Stimulated activated CD8-positive, alpha-beta memory T cell treated with anti-CD3 and anti-CD28 coated beads, Interleukin-7, amount 100 ng/mL, for 24 hours (primary cell): Measurements from ENCODE around the gene BIK.

ENCODE experiments used
- DNase-seq: peaks from one replicate; pipeline ENCODE4 v3.0.0-alpha.2; 2020; ENCODE audit warnings: low read depth

The BIK gene

DNA sequence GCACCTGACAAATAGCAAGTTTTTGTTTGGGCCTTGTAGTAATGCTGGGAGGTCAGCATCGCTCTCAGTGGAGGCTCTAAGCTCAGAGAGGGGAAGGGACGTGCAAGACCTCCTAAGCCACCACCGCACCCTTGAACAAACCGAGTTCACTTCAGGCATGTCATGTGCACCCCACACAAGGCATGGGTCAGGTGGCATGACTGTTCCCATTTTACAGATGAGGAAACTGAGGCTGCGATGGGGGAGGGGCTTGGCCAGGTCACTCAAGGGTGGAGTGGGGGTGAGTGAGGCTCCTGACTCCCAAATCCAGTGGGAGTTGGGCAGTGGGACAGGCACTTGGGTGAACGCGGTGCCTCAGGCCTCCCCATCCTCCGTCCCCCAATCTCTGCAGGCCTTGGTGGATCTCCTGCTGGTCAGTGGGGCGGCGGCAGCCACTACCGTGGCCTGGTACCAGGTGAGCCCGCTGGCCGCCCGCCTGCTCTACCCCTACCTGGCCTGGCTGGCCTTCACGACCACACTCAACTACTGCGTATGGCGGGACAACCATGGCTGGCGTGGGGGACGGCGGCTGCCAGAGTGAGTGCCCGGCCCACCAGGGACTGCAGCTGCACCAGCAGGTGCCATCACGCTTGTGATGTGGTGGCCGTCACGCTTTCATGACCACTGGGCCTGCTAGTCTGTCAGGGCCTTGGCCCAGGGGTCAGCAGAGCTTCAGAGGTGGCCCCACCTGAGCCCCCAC, 52.0 kb downstream of the BIK start:
- no peak for DNase-seq

DNA sequence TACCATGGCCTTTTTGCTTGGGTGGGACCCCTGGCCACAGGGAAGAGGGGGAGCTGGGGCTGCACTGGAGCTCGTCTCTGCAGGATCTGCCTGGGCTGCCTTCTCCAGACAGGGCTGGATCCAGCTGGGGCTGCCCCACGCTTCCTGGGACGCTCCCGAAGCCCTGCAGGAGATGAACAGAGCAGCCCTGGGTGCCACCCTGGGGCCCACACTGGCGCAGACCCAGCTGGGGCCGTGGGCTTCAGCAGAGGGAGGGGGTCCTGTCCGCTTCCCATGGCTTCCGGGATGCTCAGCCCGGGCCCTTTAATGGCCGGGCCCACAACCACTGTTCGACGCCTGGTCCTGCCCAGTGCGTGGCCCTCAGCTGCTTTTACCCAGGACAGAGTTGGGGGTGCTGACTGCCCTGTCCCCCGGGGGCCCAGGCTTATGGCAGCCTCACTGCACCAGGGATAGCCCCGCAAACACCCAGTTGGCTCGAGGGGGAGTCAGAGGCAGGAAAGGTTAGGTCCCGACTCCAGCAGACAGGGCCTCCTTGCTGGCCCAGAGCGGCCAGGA, 52.8 kb downstream of the BIK start:
- DNase-seq: no peak

DNA sequence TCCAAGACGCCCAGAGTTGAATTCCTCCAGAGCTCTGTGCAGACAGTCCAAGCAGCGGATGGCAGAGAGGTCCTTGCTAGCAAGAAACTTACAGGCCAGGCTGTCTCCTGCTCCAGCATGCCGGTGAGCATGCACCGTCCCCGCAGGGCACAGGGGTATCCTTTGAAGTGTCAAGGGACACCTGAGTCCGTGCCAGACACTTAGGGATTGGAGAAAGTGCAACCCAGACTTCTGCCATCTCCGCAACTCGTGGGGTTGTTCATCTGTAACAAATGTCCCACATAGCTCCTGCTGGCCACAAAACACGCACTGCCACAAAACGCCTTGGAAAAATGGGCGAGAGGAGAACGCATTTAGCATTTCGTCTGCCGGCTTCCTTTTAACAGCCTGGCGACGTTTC, 54.1 kb downstream of the BIK start:
- no peak for DNase-seq

DNA sequence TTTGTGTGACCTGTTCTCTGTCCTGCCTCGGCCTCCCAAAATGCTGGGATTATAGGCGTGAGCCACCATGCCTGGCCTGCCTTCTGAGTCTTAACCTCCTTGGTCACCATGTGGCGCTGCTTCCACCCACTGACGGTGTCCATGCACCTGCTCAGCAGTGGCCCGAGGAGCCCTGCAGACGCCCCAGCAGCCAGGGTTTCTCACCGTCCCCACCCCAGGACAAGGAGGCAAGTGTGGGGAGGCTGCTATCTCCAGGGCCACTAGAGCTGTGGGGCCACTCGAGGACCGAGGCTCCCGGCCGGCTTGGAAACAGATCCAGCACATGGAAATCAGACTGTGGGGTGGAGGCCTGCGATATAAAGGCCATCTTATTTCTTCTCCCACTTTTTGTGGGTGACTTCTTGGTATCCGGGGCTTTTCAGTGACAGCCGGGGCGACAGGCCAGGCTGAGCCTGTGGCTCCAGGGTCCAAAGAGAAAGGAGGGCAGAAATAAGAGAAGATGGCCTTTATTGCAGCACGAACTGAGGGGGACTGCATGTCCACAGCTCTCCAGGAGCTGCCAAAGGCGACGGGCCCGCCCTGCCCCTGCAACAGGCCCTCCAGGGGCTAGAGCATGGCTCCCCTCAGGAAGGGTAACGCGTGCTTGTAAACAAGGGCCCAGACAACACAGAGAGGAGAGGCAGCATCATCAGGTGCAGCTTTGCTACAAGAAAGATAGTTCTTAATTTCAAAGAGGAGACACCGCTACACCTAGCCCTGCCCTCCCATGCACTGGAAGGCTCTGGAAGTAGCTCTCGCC, 55.8 kb downstream of the BIK start:
- no peak for DNase-seq

DNA sequence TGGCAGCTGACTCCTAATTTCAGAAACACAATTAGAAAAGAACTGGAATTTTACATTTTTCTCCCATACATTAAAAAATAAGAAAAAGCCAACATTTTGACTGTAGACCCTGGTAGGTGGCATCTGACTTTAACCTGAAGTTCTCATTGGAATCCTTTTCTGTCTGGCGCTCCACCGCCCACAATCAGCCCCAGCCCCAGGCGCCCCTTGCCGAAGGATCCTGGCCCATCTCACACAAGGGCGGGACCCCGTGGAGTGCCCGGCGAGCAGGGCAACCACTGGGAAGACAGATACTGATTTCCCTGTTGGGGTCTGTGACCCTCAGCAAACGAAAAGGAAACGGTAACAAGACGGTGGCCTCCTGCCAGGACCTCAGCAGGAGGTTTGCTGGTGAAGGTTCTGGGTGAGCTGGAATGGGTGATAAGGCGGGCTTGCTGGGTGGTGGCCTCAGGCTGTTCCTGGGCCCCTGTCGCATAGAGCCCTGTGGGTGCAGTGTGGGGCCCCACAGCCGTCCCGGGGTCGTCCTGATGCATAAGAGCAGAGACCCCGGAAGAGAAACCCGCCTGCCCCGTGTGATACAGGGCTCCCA, 56.5 kb downstream of the BIK start:
- DNase-seq: no peak

DNA sequence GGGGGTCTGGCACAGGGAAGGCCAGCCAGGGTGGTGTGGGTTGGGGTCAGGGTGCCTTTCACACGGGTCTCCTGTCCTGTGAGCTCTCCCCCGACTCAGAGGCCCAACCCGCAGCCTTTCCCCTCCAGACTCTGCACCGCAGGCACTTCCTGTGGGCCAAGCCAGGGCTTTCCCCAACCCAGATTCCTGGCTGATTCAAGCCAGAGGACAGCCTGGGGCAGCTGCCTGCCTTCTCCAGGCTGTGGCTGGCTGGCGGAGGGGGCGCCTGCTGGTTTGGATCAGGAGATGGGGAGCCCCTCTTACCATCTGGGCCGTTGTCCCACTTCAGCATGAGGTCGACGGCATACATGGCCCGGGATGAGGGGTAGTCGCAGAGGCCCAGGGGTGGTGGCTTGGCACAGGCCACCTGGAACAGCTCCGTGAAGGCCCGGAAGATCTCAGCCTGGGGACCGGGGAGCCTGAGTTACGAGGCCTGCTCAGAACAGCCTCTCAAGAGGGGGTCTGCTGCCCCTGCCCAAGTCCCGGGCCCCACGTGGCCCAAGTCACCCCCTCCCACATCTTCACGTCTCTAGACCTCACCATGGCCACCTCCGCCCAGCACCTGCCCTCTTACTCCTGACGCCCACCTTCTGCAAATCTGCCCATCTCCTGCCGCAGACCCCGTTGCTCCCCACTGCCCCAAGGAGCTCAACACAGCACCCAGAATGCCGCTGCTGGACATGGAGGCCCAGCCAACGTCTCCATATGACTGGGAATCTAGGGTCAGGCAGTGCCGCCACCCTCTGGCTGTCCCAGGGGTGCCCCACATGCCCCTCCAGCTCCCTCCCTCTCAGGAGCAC, 58.1 kb downstream of the BIK start:
- no peak for DNase-seq

DNA sequence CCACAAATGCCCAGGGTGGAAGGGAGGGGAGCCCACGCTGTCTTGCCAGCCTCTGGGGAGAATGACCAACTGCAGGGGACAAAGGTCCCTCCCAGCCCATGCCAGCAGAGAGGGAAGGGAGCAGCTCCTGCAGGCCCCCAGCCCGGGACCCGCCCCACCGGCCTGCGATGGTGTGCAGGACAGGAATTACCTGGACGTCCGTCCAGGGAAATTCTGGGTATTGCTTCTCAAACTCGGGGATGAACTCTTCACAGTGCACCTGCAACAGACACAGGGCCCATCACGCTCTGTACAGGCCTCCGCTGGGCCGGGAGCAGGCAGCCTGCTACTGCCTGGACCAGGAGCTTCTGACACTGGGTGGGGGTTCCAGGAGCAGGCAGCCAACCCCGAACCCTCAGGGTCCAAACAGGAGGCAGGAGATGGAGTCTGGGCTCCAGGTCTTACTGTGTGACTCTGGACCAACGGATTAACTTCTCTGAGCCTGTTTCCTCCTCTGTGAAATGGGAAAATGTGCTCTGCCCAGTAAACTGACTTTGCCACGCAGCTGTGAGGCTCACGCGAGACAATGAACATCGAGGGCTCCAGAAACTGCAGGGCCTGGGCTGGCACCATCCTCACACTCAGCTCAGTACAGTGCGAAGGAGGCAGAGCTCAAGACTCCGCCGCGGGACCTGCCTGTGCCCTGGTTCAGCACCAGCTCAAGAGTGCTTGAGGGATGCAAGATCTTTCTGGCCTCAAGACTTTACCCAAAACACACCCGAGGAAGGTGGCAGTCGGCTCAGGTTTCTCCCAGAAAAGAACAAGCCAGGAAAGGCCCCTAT, 59.0 kb downstream of the BIK start:
- DNase-seq: no peak

DNA sequence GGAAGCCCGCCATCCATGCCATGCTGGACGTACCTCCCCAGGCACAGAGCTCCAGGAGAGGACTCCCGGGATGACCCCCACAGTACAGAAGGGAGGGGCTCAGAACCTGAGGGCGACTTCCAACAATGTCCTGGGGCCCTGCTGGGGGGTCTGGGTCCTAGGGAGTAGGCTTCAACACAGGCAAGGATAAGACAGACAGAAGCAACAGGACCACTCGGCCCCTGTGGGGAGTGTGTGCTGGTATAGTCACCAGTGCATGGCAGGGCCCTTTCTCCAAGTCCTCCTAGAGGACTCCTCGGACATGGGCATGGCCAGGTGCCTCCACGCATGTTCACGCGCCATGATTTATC, 59.6 kb downstream of the BIK start:
- no peak for DNase-seq

DNA sequence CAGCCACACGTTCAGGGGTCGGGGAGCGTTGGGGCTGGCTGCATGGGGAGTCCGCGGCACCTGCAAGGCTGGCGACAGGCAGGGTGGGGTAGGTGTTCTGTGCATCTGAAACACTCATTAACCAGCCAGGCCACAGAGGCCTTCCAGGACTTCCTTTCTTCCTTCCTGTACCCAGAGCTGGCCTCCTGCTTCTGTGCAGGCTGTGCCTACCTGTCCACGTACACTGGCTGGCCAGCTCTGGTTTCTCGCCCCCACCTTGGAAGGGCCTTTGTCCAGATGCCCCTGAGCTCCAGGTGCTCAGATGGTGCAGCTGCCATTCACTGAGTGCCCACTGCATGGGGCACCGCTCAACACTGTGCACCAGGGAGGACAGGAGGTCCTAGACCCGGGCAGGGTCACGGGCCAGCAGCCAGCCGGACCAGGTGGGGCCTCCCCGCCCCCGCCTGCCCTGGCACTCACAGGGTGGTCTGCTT, 60.5 kb downstream of the BIK start:
- no peak for DNase-seq

DNA sequence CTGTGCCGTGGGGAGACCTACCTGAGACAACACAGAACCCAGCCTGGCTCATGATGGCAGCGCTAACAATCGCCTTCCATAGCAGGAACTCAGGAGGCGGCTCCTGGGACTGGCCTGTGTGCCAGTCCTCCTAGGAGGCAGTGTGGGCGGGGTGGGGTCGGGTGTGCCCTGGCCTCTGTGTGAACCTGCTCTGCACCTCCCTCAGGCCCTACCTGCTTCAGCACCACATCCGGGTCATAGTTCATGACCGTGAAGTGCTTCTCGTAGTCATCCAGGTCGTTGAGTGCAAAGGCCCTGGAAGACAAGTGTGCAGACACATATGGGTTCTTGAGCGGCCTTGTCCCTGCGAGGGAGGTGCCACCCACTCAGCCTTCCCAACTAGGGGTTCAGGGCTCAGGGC, 61.1 kb downstream of the BIK start:
- DNase-seq: no peak

DNA sequence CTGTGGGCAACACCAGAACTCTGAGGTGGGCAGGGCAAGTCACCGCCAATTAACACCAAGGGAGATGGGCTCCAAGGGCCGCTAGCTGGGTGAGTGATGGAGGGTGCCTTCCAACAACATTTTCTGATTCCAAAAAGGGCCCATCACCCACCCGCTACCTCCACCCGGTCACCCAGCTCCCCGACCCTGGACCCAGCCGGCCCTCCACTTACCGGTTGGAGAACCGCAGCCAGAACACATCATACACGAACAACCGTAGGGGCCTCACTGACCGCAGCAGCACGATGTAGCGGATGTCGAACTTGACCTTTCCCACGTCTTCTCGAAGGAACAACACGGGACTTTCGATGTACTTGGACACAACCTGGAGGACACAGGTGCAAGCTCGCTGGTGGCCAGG, 61.6 kb downstream of the BIK start:
- no peak for DNase-seq

DNA sequence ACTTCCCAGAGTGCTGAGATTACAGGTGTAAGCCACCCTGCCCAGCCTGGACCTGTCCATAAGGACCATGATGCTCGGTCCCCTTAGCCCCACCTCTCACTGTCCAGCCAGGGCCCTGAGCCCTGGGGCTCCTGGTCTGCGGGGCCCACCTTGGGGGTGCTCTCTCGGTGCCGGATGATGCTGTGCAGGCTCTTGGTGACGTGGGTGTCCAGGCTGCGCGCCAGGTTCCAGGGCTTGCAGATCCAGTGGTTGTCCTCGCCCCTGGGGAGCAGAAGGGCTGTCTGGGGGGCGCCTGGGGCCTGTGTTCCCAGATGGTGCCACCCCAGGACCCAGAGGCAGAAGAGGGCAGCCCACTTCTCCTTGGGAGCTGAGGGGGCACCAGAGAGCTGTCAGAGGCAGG, 63.0 kb downstream of the BIK start:
- no peak for DNase-seq

DNA sequence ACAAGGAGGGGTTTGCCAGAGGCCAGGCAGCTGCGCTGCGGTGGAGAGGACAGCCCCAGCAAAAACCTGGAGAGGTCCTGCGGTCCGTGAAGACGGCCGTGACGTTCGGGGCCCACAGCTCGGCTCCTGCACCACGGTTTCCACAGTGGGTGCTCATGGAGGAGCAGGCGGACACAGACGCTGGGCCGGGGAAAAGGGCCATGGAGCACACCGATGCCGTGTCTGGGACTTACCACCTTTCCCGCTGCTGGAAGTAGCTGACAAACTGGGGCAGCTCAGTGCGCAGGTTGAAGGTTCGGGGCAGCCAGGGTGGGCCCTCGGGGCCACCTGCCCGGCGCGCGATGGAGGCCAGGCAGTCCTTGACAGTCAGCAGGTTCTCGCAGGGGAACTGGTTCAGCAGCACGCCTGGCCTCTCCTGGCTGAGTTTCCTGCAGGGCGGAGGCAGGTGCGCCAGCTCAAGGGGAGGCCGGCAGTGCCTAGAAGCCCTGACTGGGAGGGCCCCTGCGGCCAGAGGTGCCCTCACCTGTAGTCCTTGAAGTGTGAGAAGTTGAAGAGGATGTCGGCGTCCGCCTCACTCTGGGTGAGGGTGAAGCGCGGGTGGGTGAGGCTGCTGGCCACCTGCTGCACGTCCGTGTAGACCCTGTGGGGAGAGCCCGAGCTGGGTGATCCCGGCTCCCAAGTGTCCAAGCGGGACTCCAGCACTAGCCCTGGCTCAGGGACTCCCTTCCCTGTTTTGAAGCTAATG, 63.6 kb downstream of the BIK start:
- DNase-seq: no peak

DNA sequence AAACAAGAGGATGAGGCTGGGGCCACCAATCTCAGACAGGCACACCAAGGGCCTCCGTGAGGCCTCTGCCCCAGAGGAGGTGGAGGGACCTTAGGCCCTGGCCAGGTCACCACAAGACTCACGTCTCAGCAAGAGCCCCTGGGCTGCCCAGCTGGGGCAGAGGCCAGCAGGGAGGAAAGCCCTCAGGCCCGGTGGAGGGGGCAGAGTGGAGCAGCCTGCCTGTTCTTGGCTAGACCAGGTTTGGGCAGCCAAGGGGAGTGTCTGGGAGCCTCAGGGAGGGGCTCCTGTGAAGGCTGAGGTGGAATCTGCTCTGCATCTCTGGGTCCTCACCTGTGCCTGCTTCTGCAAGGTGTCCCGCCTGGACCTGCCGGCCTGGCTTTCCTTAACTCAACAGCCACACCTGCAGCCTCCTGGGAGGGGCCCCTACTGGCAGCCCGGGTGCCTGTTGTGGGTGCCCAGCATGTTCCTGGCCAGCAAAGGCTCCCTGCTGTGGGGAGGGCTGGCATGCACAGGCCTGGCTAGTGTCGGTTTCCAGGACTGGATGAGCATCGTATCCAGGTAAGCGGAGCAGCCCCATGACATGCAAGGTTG, 64.5 kb downstream of the BIK start:
- no peak for DNase-seq

DNA sequence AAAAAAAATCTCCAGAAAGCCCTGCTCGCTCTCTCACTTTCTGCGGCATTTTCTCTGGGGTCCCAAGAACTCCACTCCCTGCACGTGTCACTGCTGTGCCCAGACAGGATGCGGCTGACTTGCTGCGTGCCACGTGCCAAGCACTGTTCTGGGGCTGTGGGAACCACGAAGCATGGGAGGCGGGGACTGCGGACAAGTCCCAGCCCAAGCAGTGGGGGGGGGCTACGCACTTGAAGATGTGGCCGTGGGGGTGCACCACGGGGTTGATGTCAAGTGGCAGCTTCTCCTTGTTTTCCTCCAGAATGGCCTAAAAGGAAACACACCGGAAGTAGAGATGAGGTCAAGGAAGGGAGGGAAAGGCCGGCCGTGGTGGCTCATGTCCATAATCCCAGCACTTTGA, 65.5 kb downstream of the BIK start:
- DNase-seq: no peak

DNA sequence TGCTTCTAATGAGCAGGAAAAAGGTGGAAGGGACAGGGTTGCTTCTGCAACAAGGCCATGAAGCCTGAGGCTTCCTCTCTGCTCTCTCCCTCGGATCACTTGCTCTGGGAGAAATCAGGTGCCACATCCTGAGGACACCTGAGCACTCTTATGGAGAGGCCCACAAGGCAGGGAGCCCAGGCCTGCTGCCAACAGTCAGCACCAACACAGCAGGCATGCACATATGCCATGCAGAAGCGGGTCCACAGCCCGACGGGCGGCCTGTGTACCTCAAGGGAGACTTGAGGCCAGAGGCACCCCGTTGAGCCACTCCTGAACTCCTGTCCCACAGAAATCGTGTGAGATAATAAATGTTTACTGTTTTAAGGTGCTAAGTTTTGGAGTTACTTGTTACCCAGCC, 66.9 kb downstream of the BIK start:
- DNase-seq: no peak
